Measurements from ENCODE around the gene RPS6KA5.

RPS6KA5 gene

GRCh38 chr14:90807060-90807459, 253.4 kb downstream of the RPS6KA5 start:
- no peak for DNase-seq (ENCODE audit: low read depth)

GRCh38 chr14:90805662-90806540, 254.5 kb downstream of the RPS6KA5 start:
- DNase-seq (ENCODE audit: low read depth), result no peak

- no peak for DNase-seq (ENCODE audit: low read depth)
Measured at GRCh38 chr14:90805084-90805391, 255.4 kb downstream of the RPS6KA5 start.

GRCh38 chr14:90804292-90805083, 256.0 kb downstream of the RPS6KA5 start:
- DNase-seq (ENCODE audit: low read depth), result no peak

GRCh38 chr14:90803249-90803648, 257.2 kb downstream of the RPS6KA5 start:
- no peak for DNase-seq (ENCODE audit: low read depth)

- DNase-seq (ENCODE audit: low read depth), result no peak
Measured at GRCh38 chr14:90799420-90799819, 261.0 kb downstream of the RPS6KA5 start.

- no peak for DNase-seq (ENCODE audit: low read depth)
Measured at GRCh38 chr14:90797919-90798318, 262.5 kb downstream of the RPS6KA5 start.

All from stimulated activated CD8-positive, alpha-beta memory T cell treated with anti-CD3 and anti-CD28 coated beads, Interleukin-4, amount 100 ng/mL, for 24 hours (primary cell).